Measurements from ENCODE around the gene ARHGEF18.

DNA sequence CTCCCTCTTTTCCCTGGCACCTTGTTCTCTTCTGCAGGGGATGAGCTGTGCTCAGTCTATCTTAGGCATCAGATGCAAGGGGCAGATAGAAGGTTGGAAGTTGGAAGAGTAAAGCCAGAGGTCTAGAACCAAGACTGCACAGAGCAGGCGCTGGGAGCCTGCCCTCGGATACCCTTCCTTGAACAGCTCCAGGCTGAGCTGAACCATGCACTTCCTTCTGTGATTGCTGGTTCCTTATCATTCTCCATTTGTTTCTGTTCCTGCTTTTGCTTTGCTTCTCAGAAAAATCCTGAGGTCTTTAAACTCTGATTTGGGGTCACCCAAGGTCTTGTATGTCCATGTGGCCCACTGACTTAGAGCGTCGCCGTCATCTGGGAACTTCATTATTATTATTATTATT lies 36.3 kb downstream of the ARHGEF18 start:
- TF ChIP-seq, protein P1, sequence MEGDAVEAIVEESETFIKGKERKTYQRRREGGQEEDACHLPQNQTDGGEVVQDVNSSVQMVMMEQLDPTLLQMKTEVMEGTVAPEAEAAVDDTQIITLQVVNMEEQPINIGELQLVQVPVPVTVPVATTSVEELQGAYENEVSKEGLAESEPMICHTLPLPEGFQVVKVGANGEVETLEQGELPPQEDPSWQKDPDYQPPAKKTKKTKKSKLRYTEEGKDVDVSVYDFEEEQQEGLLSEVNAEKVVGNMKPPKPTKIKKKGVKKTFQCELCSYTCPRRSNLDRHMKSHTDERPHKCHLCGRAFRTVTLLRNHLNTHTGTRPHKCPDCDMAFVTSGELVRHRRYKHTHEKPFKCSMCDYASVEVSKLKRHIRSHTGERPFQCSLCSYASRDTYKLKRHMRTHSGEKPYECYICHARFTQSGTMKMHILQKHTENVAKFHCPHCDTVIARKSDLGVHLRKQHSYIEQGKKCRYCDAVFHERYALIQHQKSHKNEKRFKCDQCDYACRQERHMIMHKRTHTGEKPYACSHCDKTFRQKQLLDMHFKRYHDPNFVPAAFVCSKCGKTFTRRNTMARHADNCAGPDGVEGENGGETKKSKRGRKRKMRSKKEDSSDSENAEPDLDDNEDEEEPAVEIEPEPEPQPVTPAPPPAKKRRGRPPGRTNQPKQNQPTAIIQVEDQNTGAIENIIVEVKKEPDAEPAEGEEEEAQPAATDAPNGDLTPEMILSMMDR (IDR thresholded peaks at IDR 0.05; ENCODE audit: insufficient read depth, low read length) = no peak
- TF ChIP-seq GABPA (IDR thresholded peaks at IDR 0.05; ENCODE audit: low read depth) (no peak), REST (IDR thresholded peaks at IDR 0.05; ENCODE audit: insufficient replicate concordance, low read depth) (no peak), POLR2AphosphoS5 (IDR thresholded peaks at IDR 0.05; ENCODE audit: low read depth) (no peak)
